ENCODE measurements around the gene RAMACL. TPM values are rescaled to one million over a fixed set of nuclear protein-coding genes. Genes with fewer than 3 reads are reported as not detected.
"Not testable (repeated sequence)": the region's sequence is repeated elsewhere in the genome, so short reads cannot be mapped to it uniquely, and the experiment has no call there.

The RAMACL gene
- total RNA-seq, 1 donor from 2014 or later = 9.5 TPM

GRCh38 chr6:166582258-166582657 is 4.2 kb downstream of the RAMACL start:
- DNase-seq = no peak
- H3K4me1 Mint-ChIP-seq (ENCODE audit: low read depth, unreplicated experiment) = peaks cover 14% of the 10 kb centered on the region
- H3K4me3 Mint-ChIP-seq (ENCODE audit: unreplicated experiment) = no peak overlapping the region
- TF ChIP-seq, protein P1, sequence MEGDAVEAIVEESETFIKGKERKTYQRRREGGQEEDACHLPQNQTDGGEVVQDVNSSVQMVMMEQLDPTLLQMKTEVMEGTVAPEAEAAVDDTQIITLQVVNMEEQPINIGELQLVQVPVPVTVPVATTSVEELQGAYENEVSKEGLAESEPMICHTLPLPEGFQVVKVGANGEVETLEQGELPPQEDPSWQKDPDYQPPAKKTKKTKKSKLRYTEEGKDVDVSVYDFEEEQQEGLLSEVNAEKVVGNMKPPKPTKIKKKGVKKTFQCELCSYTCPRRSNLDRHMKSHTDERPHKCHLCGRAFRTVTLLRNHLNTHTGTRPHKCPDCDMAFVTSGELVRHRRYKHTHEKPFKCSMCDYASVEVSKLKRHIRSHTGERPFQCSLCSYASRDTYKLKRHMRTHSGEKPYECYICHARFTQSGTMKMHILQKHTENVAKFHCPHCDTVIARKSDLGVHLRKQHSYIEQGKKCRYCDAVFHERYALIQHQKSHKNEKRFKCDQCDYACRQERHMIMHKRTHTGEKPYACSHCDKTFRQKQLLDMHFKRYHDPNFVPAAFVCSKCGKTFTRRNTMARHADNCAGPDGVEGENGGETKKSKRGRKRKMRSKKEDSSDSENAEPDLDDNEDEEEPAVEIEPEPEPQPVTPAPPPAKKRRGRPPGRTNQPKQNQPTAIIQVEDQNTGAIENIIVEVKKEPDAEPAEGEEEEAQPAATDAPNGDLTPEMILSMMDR (IDR thresholded peaks at IDR 0.05; ENCODE audit: partially characterized antibody, unreplicated experiment) = no peak
- H3K27me3 Mint-ChIP-seq (ENCODE audit: unreplicated experiment) = peaks cover 2% of the 10 kb centered on the region
- peaks cover 6% of the 10 kb centered on the region for H3K9me3 Mint-ChIP-seq (ENCODE audit: unreplicated experiment)
- H3K36me3 Mint-ChIP-seq (ENCODE audit: unreplicated experiment) = peaks cover 8% of the 10 kb centered on the region
- no peak overlapping the region for H3K27ac Mint-ChIP-seq (ENCODE audit: unreplicated experiment)

- H3K9me3 Mint-ChIP-seq (ENCODE audit: unreplicated experiment); DNase-seq; H3K27ac Mint-ChIP-seq (ENCODE audit: unreplicated experiment); H3K27me3 Mint-ChIP-seq (ENCODE audit: unreplicated experiment); H3K36me3 Mint-ChIP-seq (ENCODE audit: unreplicated experiment); H3K4me3 Mint-ChIP-seq (ENCODE audit: unreplicated experiment): not testable (repeated sequence)
- H3K4me1 Mint-ChIP-seq (ENCODE audit: low read depth, unreplicated experiment) = peaks cover 14% of the 10 kb centered on the region
Observed at GRCh38 chr6:166581801-166582200, 4.7 kb downstream of the RAMACL start.

DNA sequence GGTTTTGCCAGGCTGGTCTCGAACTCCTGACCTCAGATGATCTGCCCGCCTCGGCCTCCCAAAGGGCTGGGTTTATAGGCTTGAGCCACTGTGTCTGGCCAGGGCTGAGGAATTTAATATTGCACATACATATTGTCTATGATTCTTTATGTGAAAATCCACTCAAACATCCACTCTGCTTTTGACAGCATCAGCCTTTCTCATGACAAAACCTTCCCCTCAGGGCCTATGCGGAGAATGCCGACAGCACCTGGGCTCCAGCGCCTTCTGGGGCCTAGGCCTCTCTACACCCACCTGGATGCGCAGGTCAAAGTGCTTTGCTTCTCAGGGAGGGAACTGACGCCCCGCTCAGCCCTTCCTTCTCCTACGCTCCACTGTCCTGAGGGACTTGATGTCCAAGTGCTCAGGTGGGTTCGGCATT is 5.4 kb downstream of the RAMACL start:
- no peak overlapping the region for H3K4me3 Mint-ChIP-seq (ENCODE audit: unreplicated experiment)
- no peak overlapping the region for H3K27ac Mint-ChIP-seq (ENCODE audit: unreplicated experiment)

DNA sequence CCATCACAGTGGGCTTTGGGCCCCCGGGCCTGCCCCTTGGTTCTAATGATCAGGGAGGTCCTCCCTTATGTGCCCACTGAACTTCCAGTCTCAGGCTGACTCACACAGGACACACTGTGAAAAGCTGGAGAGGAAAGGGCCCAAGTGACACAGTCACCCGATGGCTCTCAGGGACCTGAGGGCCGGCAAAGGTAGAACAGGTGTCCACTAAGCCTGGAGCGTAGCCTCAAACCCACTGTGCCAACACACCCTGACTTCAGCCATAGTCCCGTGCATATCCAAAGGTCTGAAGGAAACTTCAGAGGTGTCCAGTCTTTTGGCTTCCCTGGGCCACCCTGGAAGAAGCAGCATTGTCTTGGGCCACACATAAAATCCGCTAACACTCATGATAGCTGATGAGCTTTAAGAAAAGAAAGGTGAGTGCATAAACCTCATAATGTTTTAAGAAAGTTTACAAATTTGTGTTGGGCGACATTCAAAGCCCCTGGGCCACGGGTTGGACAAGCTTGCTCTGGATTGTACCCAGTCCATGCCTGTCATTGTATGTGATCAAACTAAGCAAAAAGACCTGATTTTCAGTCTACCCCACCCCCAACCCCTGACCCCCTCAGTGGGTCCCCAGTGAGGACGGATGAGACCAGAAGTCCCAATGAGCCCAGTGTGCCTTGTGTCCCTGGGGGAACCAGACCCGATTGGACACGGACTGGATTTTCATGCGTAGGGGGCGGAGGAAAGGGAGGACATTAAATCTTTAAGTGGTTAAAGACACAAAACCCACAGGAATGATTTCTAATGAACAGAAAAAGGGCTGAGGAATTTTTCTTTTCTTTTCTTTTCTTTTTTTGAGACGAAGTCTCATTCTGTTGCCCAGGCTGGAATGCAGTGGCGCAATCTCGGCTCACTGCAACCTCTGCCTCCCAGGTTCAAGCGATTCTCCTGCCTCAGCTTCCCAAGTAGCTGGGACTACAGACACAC is 6.1 kb downstream of the RAMACL start:
- Mint-ChIP-seq H3K9me3 (ENCODE audit: unreplicated experiment) (peaks cover 6% of the 10 kb centered on the region), H3K36me3 (ENCODE audit: unreplicated experiment) (peaks cover 19% of the 10 kb centered on the region), H3K4me1 (ENCODE audit: low read depth, unreplicated experiment) (peaks cover 10% of the 10 kb centered on the region), H3K27ac (ENCODE audit: unreplicated experiment) (no peak overlapping the region), H3K4me3 (ENCODE audit: unreplicated experiment) (no peak overlapping the region), H3K27me3 (ENCODE audit: unreplicated experiment) (peaks cover 2% of the 10 kb centered on the region)
- no peak for DNase-seq
- TF ChIP-seq, protein P1 (IDR thresholded peaks at IDR 0.05; ENCODE audit: partially characterized antibody, unreplicated experiment) = no peak

More for the DNA sequence above, 5.4 kb downstream of the RAMACL start:
- Mint-ChIP-seq H3K9me3 (ENCODE audit: unreplicated experiment) (peaks cover 6% of the 10 kb centered on the region), H3K27me3 (ENCODE audit: unreplicated experiment) (peaks cover 2% of the 10 kb centered on the region), H3K4me1 (ENCODE audit: low read depth, unreplicated experiment) (peaks cover 10% of the 10 kb centered on the region), H3K36me3 (ENCODE audit: unreplicated experiment) (peaks cover 15% of the 10 kb centered on the region)
- DNase-seq = no peak
- TF ChIP-seq, protein P1 (IDR thresholded peaks at IDR 0.05; ENCODE audit: partially characterized antibody, unreplicated experiment) = no peak

DNA sequence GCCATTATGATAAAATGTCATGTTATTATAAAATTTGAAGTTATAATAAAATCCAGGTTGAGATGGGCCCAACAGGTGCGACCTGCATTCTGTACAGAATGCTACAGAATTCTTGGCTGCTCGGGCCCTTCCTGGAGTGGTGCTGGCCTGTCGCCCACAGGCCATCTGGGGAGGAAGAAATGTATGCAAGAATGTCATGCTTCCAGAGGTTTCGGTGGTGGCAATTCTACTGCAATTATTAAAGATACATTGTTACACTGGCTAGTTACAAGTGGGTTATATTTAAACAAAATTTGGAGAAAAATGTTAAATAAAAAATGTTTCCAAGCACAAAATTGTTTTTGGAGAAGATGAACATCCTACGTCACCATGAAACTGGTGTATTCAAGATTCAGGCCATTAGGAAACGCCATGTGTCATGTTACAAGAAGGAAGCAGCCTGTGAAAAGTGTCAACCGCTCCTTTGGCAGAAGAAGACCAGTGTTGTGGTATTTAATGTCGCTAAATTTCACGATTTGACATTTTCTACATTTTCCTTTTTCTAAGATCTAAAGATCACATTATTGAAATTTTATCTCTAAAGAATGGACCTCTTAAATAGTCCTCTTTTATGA is 7.1 kb downstream of the RAMACL start:
- TF ChIP-seq, protein P1 (IDR thresholded peaks at IDR 0.05; ENCODE audit: partially characterized antibody, unreplicated experiment) = no peak
- Mint-ChIP-seq H3K36me3 (ENCODE audit: unreplicated experiment) (peaks cover 24% of the 10 kb centered on the region), H3K27ac (ENCODE audit: unreplicated experiment) (no peak overlapping the region), H3K27me3 (ENCODE audit: unreplicated experiment) (peaks cover 4% of the 10 kb centered on the region), H3K4me3 (ENCODE audit: unreplicated experiment) (no peak overlapping the region), H3K9me3 (ENCODE audit: unreplicated experiment) (peaks cover 6% of the 10 kb centered on the region), H3K4me1 (ENCODE audit: low read depth, unreplicated experiment) (peaks cover 2% of the 10 kb centered on the region)
- no peak for DNase-seq
